Lower leg skin (tissue), 4 donors: ENCODE data around the gene ZNF407. TPM values are rescaled to one million over a fixed set of nuclear protein-coding genes. Genes with fewer than 3 reads are reported as not detected.

Source experiments
- DNase-seq, 2 donors: peaks; one replicate each; pipeline ENCODE4 v3.0.0-alpha.2; 2019; ENCODE audit warnings: low spot score in 2 of 2
- H3K4me3 ChIP-seq: fragments of 200-600 bp; sonication (generic); 2 replicates; pipeline ENCODE4 v1.5.1; 2017; ENCODE audit warnings: mild to moderate bottlenecking, low read depth; ENCODE audit not compliant: poor library complexity, severe bottlenecking
- CTCF ChIP-seq, 3 donors: fragments of 450-650 bp; IDR thresholded peaks; one replicate each; pipeline ENCODE4 v1.5.1; 2016; ENCODE audit warnings: antibody characterized with exemption in 3 of 3, mild to moderate bottlenecking in 3 of 3, moderate library complexity in 2 of 3
- POLR2A ChIP-seq, 2 donors: fragments of 450-650 bp; IDR thresholded peaks; one replicate each; pipeline ENCODE4 v1.6.1; 2016 to 2017; ENCODE audit warnings: antibody characterized with exemption in 2 of 2, mild to moderate bottlenecking in 1 of 2, moderate library complexity in 1 of 2
- WGBS, 2 donors: methylation state at CpG; one replicate each; pipeline ENCODE4 v1.1.5; 2018; 5-methylcytosine and 5-hydroxymethylcytosine counted together
- intact Hi-C: fragments of 100-400 bp; cut with DNase I; formaldehyde crosslinking; loops from one replicate; pipeline ENCODE4 v1.15.0; 2023; ENCODE audit warnings: low total_unique reads
- total RNA-seq, 4 donors: library from RNA; depleted of rRNA; stranded (reverse); fragments of >200 nt; gene quantifications; one replicate each; pipeline ENCODE4 v1.1.0, GENCODE V29; 2016

The ZNF407 gene
- total RNA-seq, 4 donors from 2014 or later: 7.0 to 13.9 (median 10.9) TPM

DNA sequence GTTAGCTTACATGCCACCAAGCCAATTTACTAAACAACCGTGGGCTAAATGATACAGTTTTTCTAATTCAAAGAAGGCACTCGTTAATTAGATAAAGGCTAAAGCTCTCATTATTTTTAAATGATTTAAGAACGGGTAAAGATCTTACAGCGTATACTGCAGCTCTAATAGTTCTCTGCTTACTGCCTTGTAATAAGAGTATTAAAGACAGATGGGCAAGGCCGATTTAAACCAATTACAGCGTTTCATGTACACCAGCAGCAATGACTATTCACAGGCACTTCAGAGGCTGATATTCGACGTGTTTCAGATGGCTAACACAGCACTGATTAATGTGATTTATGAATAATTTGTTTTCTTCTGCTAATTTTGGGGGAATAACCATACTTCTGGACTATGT is 259.3 kb downstream of the ZNF407 start:
- WGBS, 2 donors: 73 to 81% methylated on average over 8 of the region's 8 CpGs

DNA sequence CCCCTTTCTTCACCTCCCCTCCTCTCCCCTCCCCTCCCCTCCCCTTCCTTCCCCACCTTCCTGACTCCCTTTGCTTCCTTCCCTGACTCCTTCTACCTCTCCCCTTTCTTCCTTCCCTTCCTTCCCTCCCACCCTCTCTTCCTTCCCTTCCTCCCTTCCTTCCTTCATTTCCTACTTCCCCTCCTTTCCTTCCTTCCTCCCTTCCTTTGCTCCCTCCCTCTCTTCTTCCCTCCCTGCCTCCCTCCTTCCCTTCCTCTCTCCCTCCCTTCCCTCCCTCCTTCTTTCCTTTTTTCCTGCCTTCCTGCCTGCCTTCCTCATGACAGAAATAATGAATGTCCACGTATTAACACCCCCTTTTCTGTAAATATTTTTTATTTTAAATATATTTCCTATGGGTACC is 260.2 kb downstream of the ZNF407 start:
- WGBS, 2 donors: 90 to 100% methylated on average over 1 of the region's 1 CpG
- intact Hi-C loops: no loop called here

More for the DNA sequence above, 259.3 kb downstream of the ZNF407 start:
- H3K4me3 ChIP-seq: no peak overlapping the region
- DNase-seq: no peak
- intact Hi-C loops: no loop called here
- TF ChIP-seq CTCF (IDR thresholded peaks at IDR 0.05) (no peak), POLR2A (IDR thresholded peaks at IDR 0.05) (no peak)

DNA sequence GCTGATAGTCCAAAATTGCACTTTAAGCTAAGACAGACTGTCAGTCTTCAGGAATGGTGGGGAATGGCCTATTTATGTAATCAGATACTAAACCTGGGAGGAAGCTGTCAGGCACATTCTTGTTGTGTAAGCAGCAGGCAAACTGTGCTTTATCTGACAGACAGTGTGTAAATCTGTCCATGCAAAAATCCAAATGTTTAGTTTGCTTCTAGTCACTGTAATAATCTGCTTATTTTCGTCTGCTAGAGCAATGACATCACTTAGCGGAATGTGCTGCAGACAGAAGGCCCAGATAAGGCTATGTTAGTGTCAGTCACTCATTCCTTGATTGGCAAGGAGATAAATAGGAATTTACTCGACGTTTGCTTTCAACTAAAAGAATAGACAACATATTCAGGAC is 263.5 kb downstream of the ZNF407 start:
- TF ChIP-seq POLR2A (IDR thresholded peaks at IDR 0.05) (no peak), CTCF (IDR thresholded peaks at IDR 0.05) (no peak)
- intact Hi-C loops: no loop called here
- DNase-seq: no peak
- WGBS, 2 donors: 72 to 76% methylated on average over 4 of the region's 4 CpGs
- no peak overlapping the region for H3K4me3 ChIP-seq

More for the DNA sequence above, 260.2 kb downstream of the ZNF407 start:
- DNase-seq: no peak
- TF ChIP-seq CTCF (IDR thresholded peaks at IDR 0.05): no peak
- no peak for TF ChIP-seq POLR2A (IDR thresholded peaks at IDR 0.05)
- no peak overlapping the region for H3K4me3 ChIP-seq

- no peak for TF ChIP-seq CTCF (IDR thresholded peaks at IDR 0.05)
- no peak for TF ChIP-seq POLR2A (IDR thresholded peaks at IDR 0.05)
- H3K4me3 ChIP-seq: no peak overlapping the region
- intact Hi-C loops: no loop called here
- no peak for DNase-seq
- WGBS, 2 donors: 81 to 85% methylated on average over 4 of the region's 4 CpGs
These were observed 264.4 kb downstream of the ZNF407 start for GRCh38 chr18:74862094-74862493.

DNA sequence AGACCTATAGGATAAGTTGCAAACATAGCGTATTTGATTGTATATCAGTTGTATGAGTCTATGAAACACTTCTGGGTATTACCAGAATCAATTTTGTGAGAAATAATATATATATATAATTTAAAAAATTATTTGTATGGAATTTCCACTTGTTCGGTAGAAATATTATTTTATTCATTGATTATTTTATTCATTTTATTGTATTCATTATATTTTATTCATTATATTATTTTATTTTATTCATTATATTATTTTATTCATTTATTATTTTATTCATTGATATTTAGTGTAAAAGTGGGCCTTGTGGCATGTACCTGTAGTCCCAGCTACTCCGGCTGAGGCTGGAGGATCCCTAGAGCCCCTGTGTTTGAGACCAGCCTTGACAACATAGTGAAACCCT is 268.9 kb downstream of the ZNF407 start:
- intact Hi-C loops: no loop called here
- no peak for DNase-seq
- TF ChIP-seq POLR2A (IDR thresholded peaks at IDR 0.05) (no peak), CTCF (IDR thresholded peaks at IDR 0.05) (no peak)
- no peak overlapping the region for H3K4me3 ChIP-seq
- WGBS, 2 donors: 97 to 98% methylated on average over 3 of the region's 3 CpGs

DNA sequence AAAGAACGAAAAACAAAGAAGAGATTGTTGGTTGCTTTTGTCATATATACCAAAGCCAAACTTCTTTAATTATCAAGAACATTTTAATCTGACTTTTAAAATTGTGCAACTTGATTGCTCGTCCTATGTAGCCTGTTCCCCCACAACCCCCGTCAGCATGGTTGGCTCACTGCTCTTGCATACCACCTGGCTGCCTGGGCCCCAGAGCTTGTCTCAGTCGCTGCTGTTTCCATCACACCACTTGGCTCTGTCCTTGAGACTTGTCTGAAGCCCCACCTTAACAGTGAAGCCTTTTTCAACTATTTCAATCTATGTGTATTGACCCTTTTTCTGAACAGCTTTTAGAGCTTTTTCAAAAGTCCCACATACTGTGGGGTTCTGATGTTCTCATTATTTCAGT is 270.8 kb downstream of the ZNF407 start:
- no peak for DNase-seq
- H3K4me3 ChIP-seq: no peak overlapping the region
- 86 to 89% methylated on average over 4 of the region's 4 CpGs for WGBS, 2 donors
- TF ChIP-seq CTCF (IDR thresholded peaks at IDR 0.05): no peak
- intact Hi-C loops: no loop called here
